ENCODE results near the gene CIITA. TPM values are rescaled to one million over a fixed set of nuclear protein-coding genes. Genes with fewer than 3 reads are reported as not detected.

CIITA gene
- total RNA-seq, 1 experiment from 2014 or later = 0.26 TPM

DNA sequence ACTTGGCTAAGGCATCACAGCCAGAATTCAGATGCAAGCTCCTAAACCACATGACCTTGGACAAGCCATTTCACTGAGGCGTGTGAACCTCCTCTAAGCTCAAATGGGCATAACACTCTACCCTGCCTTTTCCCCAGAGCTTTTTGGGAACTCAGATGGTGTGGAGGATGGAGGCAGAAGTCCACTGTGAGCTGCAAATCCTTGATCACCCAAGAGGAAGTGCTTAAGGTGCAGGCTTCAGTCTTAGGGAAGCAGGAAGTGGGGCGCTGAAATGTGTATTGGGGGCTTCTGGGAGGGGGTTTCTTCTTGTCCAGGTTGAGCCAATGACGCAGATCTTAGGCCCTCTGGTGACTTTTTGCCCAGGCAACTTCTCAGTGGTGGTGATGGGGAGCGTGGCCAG, 12.9 kb downstream of the CIITA start (continued):
- no peak for TF ChIP-seq AFF4 (CRISPR knock-in tag; IDR thresholded peaks at IDR 0.05; ENCODE audit: borderline replicate concordance)
- no peak for TF ChIP-seq ELF4 (CRISPR knock-in tag; IDR thresholded peaks at IDR 0.05; ENCODE audit: low read depth)

GRCh38 chr16:10892782-10893318, 15.8 kb downstream of the CIITA start:
- TF ChIP-seq SMAD4 (CRISPR knock-in tag; IDR thresholded peaks at IDR 0.05) (no peak), CREB1 (CRISPR knock-in tag; IDR thresholded peaks at IDR 0.05) (no peak), NR3C1 (CRISPR knock-in tag; conservative IDR thresholded peaks at IDR 0.05; ENCODE audit: low read depth) (no peak), ZNF219 (CRISPR knock-in tag; IDR thresholded peaks at IDR 0.05; ENCODE audit: borderline replicate concordance) (no peak), TCF7 (CRISPR knock-in tag; IDR thresholded peaks at IDR 0.05; ENCODE audit: low read depth) (no peak), AFF4 (CRISPR knock-in tag; IDR thresholded peaks at IDR 0.05; ENCODE audit: borderline replicate concordance) (no peak), TEAD1 (CRISPR knock-in tag; IDR thresholded peaks at IDR 0.05) (no peak), ZNF416 (CRISPR knock-in tag; IDR thresholded peaks at IDR 0.05) (no peak), HMGA2 (CRISPR knock-in tag; IDR thresholded peaks at IDR 0.05) (no peak), MXD4 (CRISPR knock-in tag; IDR thresholded peaks at IDR 0.05; ENCODE audit: borderline replicate concordance) (no peak), FOXP1 (CRISPR knock-in tag; IDR thresholded peaks at IDR 0.05; ENCODE audit: borderline replicate concordance) (no peak)
- TF ChIP-seq, protein P1, sequence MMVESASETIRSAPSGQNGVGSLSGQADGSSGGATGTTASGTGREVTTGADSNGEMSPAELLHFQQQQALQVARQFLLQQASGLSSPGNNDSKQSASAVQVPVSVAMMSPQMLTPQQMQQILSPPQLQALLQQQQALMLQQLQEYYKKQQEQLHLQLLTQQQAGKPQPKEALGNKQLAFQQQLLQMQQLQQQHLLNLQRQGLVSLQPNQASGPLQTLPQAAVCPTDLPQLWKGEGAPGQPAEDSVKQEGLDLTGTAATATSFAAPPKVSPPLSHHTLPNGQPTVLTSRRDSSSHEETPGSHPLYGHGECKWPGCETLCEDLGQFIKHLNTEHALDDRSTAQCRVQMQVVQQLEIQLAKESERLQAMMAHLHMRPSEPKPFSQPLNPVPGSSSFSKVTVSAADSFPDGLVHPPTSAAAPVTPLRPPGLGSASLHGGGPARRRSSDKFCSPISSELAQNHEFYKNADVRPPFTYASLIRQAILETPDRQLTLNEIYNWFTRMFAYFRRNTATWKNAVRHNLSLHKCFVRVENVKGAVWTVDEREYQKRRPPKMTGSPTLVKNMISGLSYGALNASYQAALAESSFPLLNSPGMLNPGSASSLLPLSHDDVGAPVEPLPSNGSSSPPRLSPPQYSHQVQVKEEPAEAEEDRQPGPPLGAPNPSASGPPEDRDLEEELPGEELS (CRISPR knock-in tag; IDR thresholded peaks at IDR 0.05) = no peak
- TF ChIP-seq, protein P2, sequence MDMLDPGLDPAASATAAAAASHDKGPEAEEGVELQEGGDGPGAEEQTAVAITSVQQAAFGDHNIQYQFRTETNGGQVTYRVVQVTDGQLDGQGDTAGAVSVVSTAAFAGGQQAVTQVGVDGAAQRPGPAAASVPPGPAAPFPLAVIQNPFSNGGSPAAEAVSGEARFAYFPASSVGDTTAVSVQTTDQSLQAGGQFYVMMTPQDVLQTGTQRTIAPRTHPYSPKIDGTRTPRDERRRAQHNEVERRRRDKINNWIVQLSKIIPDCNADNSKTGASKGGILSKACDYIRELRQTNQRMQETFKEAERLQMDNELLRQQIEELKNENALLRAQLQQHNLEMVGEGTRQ (CRISPR knock-in tag; IDR thresholded peaks at IDR 0.05) = no peak
- DNase-seq (ENCODE audit: low spot score) (no peak), ATAC-seq (peak; percentile 16; the same call in 1 of the 2 replicates)
- Mint-ChIP-seq H3K27me3 (ENCODE audit: low read depth) (peaks cover 4% of the 10 kb centered on the region; the same call in 1 of the 2 replicates), H3K4me3 (no peak overlapping the region), H3K4me1 (peaks cover 8% of the 10 kb centered on the region), H3K9me3 (no peaks in the 10 kb centered on the region), H3K27ac (no peak overlapping the region), H3K36me3 (no peaks in the 10 kb centered on the region)
- CTCF ChIA-PET = interaction anchor here (0.8 to 1.2 kb wide), 4 partner anchors 14 to 52 kb away, joined by 3 to 10 read pairs (median 4); partner anchors contain the start of gene CLEC16A
- POLR2A ChIA-PET = no interaction called here
